Astrocyte (in vitro differentiated cells and primary cell): ENCODE measurements around the gene THADA. TPM values are rescaled to one million over a fixed set of nuclear protein-coding genes. Genes with fewer than 3 reads are reported as not detected.

Source experiments
- DNase-seq: peaks from one replicate; pipeline ENCODE4 v3.0.0-alpha.2; 2010; ENCODE audit warnings: low read depth
- FAIRE-seq: peaks from 2 replicates; lab custom pipeline; 2011; peaks lifted over from hg19 to GRCh38; lab: Jason Lieb, UNC
- H2AFZ ChIP-seq: 2 replicates; pipeline ENCODE4 v1.6.0; 2012; ENCODE audit warnings: low read depth, low read length, inconsistent platforms
- H3K27ac ChIP-seq: 2 replicates; pipeline ENCODE4 v1.5.1; 2011; ENCODE audit warnings: low read depth, low read length, inconsistent platforms
- H3K27me3 ChIP-seq: 2 replicates; pipeline ENCODE4 v1.6.0; 2011; ENCODE audit warnings: low read length, inconsistent platforms; ENCODE audit not compliant: insufficient read depth
- H3K36me3 ChIP-seq: 2 replicates; pipeline ENCODE4 v1.5.1; 2011; ENCODE audit warnings: low read length, inconsistent platforms; ENCODE audit not compliant: insufficient read depth
- H3K4me1 ChIP-seq: 2 replicates; pipeline ENCODE4 v1.5.1; 2011; ENCODE audit warnings: low read length, inconsistent platforms; ENCODE audit not compliant: insufficient read depth
- H3K4me2 ChIP-seq: 2 replicates; pipeline ENCODE4 v1.6.0; 2012; ENCODE audit warnings: low read length, inconsistent platforms
- H3K4me3 ChIP-seq: 2 replicates; pipeline ENCODE4 v1.5.1; 2011; ENCODE audit warnings: low read depth, mild to moderate bottlenecking, low read length, inconsistent platforms; ENCODE audit not compliant: insufficient read depth
- H3K79me2 ChIP-seq: 2 replicates; pipeline ENCODE4 v1.6.0; 2012; ENCODE audit warnings: mild to moderate bottlenecking, low read length, inconsistent platforms; ENCODE audit not compliant: insufficient read depth
- H3K9ac ChIP-seq: 2 replicates; pipeline ENCODE4 v1.6.0; 2012; ENCODE audit warnings: mild to moderate bottlenecking, low read length, inconsistent platforms
- H3K9me3 ChIP-seq: 2 replicates; pipeline ENCODE4 v1.5.1; 2012; ENCODE audit warnings: low read depth, mild to moderate bottlenecking, low read length, inconsistent platforms; ENCODE audit not compliant: insufficient read depth
- H4K20me1 ChIP-seq: 2 replicates; pipeline ENCODE4 v1.6.0; 2012; ENCODE audit warnings: low read length, inconsistent platforms; ENCODE audit not compliant: insufficient read depth
- H3K27ac Mint-ChIP-seq: one replicate; pipeline ENCODE4 v1.8.0; 2021; ENCODE audit warnings: mild to moderate bottlenecking, mixed read lengths; ENCODE audit not compliant: unreplicated experiment
- H3K27me3 Mint-ChIP-seq: one replicate; pipeline ENCODE4 v1.8.0; 2021; ENCODE audit warnings: low read depth, mixed read lengths; ENCODE audit not compliant: unreplicated experiment
- H3K36me3 Mint-ChIP-seq: one replicate; pipeline ENCODE4 v1.8.0; 2021; ENCODE audit warnings: low read depth, mixed read lengths; ENCODE audit not compliant: unreplicated experiment
- H3K4me1 Mint-ChIP-seq: one replicate; pipeline ENCODE4 v1.8.0; 2021; ENCODE audit warnings: low read depth, mixed read lengths; ENCODE audit not compliant: unreplicated experiment
- H3K4me3 Mint-ChIP-seq: one replicate; pipeline ENCODE4 v1.8.0; 2021; ENCODE audit warnings: mild to moderate bottlenecking, moderate library complexity, mixed read lengths; ENCODE audit not compliant: unreplicated experiment
- H3K9me3 Mint-ChIP-seq: one replicate; pipeline ENCODE4 v1.8.0; 2021; ENCODE audit warnings: mild to moderate bottlenecking, mixed read lengths; ENCODE audit not compliant: unreplicated experiment
- CTCF ChIP-seq: IDR thresholded peaks from 2 replicates; pipeline ENCODE4 v1.5.1; 2011; ENCODE audit warnings: low read depth, mild to moderate bottlenecking, inconsistent platforms, low read length, moderate library complexity; ENCODE audit not compliant: insufficient read depth
- EZH2 ChIP-seq: IDR thresholded peaks from 2 replicates; pipeline ENCODE4 v1.6.1; 2012; ENCODE audit warnings: mild to moderate bottlenecking, low read length, inconsistent platforms; ENCODE audit not compliant: insufficient read depth
- total RNA-seq: library from RNA; stranded (reverse); gene quantifications from 2 replicates; pipeline ENCODE4 v1.2.1, GENCODE V29; 2021

The THADA gene
- total RNA-seq, 1 donor from 2014 or later, result 16.2 TPM

GRCh38 chr2:43215673-43216255 lies 380.1 kb downstream of the THADA start:
- Histone ChIP-seq H3K27me3 (no peaks in the 10 kb centered on the region), H3K4me2 (no peak overlapping the region), H4K20me1 (no peaks in the 10 kb centered on the region), H3K36me3 (no peaks in the 10 kb centered on the region), H3K27ac (no peak overlapping the region), H2AFZ (no peak overlapping the region), H3K9ac (no peak overlapping the region), H3K9me3 (no peaks in the 10 kb centered on the region), H3K4me3 (no peak overlapping the region), H3K79me2 (no peaks in the 10 kb centered on the region), H3K4me1 (peaks cover 30% of the 10 kb centered on the region)
- no peaks in the 10 kb centered on the region for H3K9me3 Mint-ChIP-seq
- TF ChIP-seq EZH2 (no peak), CTCF (no peak)
- H3K4me1 Mint-ChIP-seq, result peaks cover 23% of the 10 kb centered on the region
- no peak overlapping the region for H3K4me3 Mint-ChIP-seq
- H3K27ac Mint-ChIP-seq, result no peak overlapping the region
- peaks cover 1% of the 10 kb centered on the region for H3K36me3 Mint-ChIP-seq
- peaks cover 6% of the 10 kb centered on the region for H3K27me3 Mint-ChIP-seq
- DNase-seq (no peak), FAIRE-seq (no peak)

GRCh38 chr2:43214253-43214652 lies 381.6 kb downstream of the THADA start:
- no peaks in the 10 kb centered on the region for H3K27me3 ChIP-seq
- Mint-ChIP-seq H3K27ac (no peak overlapping the region), H3K4me3 (no peak overlapping the region), H3K9me3 (no peaks in the 10 kb centered on the region), H3K36me3 (no peaks in the 10 kb centered on the region), H3K27me3 (peaks cover 8% of the 10 kb centered on the region), H3K4me1 (peaks cover 18% of the 10 kb centered on the region)
- no peak overlapping the region for H2AFZ ChIP-seq
- H3K4me2 ChIP-seq, result no peak overlapping the region
- no peak for DNase-seq
- peaks cover 16% of the 10 kb centered on the region for H3K4me1 ChIP-seq
- TF ChIP-seq EZH2 (no peak), CTCF (no peak)
- H3K4me3 ChIP-seq, result no peak overlapping the region
- no peaks in the 10 kb centered on the region for H3K9me3 ChIP-seq
- H3K79me2 ChIP-seq, result no peaks in the 10 kb centered on the region
- H4K20me1 ChIP-seq, result no peaks in the 10 kb centered on the region
- H3K36me3 ChIP-seq, result no peaks in the 10 kb centered on the region
- no peak overlapping the region for H3K9ac ChIP-seq
- no peak overlapping the region for H3K27ac ChIP-seq
- no peak for FAIRE-seq

- Mint-ChIP-seq H3K4me1 (peaks cover 7% of the 10 kb centered on the region), H3K9me3 (no peaks in the 10 kb centered on the region), H3K36me3 (no peaks in the 10 kb centered on the region), H3K27ac (no peak overlapping the region), H3K4me3 (no peak overlapping the region), H3K27me3 (peaks cover 11% of the 10 kb centered on the region)
- Histone ChIP-seq H3K36me3 (no peaks in the 10 kb centered on the region), H3K9ac (no peak overlapping the region), H4K20me1 (no peaks in the 10 kb centered on the region), H3K27ac (no peak overlapping the region), H3K27me3 (no peaks in the 10 kb centered on the region), H2AFZ (no peak overlapping the region), H3K4me1 (peaks cover 3% of the 10 kb centered on the region), H3K4me2 (no peak overlapping the region), H3K9me3 (no peaks in the 10 kb centered on the region), H3K79me2 (no peaks in the 10 kb centered on the region), H3K4me3 (no peak overlapping the region)
- TF ChIP-seq CTCF (no peak), EZH2 (no peak)
- DNase-seq, result no peak
- FAIRE-seq, result no peak
Observed at GRCh38 chr2:43212931-43213330, 382.9 kb downstream of the THADA start.
